HL-60/S4 treated with retinoic acid at 250 ng/mL for 4 days and 3 days (cell line): ENCODE results near the gene RCOR1.
"Not testable (repeated sequence)": the region's sequence is repeated elsewhere in the genome, so short reads cannot be mapped to it uniquely, and the experiment has no call there.

Experiments
- in situ Hi-C: fragments of 300-500 bp; cut with MboI; formaldehyde crosslinking; loops from 2 replicates; pipeline ENCODE4 v1.7.0; 2022; ENCODE audit warnings: low sequenced_read_pairs

Gene RCOR1

GRCh38 chr14:102738373-102739189, 146.1 kb downstream of the RCOR1 start:
- in situ Hi-C loops = no loop called here

GRCh38 chr14:102739190-102739469, 146.7 kb downstream of the RCOR1 start:
- in situ Hi-C loops = no loop called here

- in situ Hi-C loops = no loop called here
Measured at GRCh38 chr14:102746634-102747438, 154.4 kb downstream of the RCOR1 start.

GRCh38 chr14:102748806-102749205, 156.4 kb downstream of the RCOR1 start:
- in situ Hi-C loops = no loop called here

- in situ Hi-C loops = no loop called here
Measured at GRCh38 chr14:102749393-102750305, 157.2 kb downstream of the RCOR1 start.

GRCh38 chr14:102750376-102750775, 157.9 kb downstream of the RCOR1 start:
- in situ Hi-C loops = no loop called here

- in situ Hi-C loops = no loop called here
Measured at GRCh38 chr14:102751088-102751487, 158.6 kb downstream of the RCOR1 start.

GRCh38 chr14:102752239-102752847, 159.9 kb downstream of the RCOR1 start:
- in situ Hi-C loops = no loop called here

- in situ Hi-C loops = no loop called here
Measured at GRCh38 chr14:102754370-102755262, 162.2 kb downstream of the RCOR1 start.

GRCh38 chr14:102757646-102758045, 165.2 kb downstream of the RCOR1 start:
- in situ Hi-C loops = no loop called here

- in situ Hi-C loops = no loop called here
Measured at GRCh38 chr14:102758087-102758486, 165.6 kb downstream of the RCOR1 start.

GRCh38 chr14:102759456-102760187, 167.2 kb downstream of the RCOR1 start:
- in situ Hi-C loops = no loop called here

- in situ Hi-C loops = no loop called here
Measured at GRCh38 chr14:102760496-102761193, 168.2 kb downstream of the RCOR1 start.

- in situ Hi-C loops = no loop called here
Measured at GRCh38 chr14:102761206-102761605, 168.8 kb downstream of the RCOR1 start.

GRCh38 chr14:102764220-102764671, 171.8 kb downstream of the RCOR1 start:
- in situ Hi-C loops = no loop called here

GRCh38 chr14:102765770-102766169, 173.3 kb downstream of the RCOR1 start:
- in situ Hi-C loops = not testable (repeated sequence)

GRCh38 chr14:102768223-102769048, 176.0 kb downstream of the RCOR1 start:
- in situ Hi-C loops = no loop called here

GRCh38 chr14:102769049-102769327, 176.5 kb downstream of the RCOR1 start:
- in situ Hi-C loops = no loop called here
